Activated CD4-positive, alpha-beta T cell treated with anti-CD3 and anti-CD28 coated beads for 4 hours (primary cell): Measurements from ENCODE around the gene KMT2D.

Source experiments
- DNase-seq, 2 donors: peaks; one replicate each; pipeline ENCODE4 v3.0.0-alpha.2; 2020

Gene KMT2D

DNA sequence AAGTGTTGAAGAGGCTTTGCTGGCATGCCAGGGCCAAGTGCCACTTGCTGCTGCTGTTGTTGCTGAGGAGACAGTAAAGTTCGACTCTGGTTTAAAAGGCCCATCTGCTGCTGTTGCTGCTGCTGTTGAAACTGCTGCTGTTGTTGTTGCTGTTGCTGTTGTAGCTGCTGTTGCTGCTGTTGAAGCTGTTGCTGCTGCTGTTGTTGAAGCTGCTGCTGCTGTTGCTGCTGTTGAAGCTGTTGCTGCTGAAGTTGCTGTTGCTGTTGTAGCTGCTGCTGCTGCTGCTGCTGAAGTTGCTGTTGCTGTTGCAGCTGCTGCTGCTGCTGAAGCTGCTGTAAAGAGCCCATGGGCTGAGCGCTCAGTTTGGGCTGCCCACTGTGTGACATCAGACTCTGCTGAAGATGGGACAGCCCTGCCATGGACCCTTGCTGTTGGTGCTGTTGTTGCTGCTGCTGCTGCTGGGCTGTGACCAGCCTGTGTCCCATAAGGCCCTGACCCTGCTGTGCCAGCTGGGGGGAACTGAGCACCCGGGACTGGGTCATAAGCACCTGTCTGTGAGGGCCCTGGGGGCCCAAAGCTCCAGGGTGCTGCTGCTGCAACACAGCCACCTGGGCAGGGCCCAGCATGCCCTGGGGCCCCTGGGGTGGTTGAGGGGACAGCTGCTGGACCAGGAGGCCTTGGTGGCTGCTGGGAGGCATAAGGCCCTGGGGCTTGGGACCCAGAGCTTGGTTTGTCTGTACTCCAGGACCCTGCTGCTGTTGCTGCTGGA lies 27.7 kb downstream of the KMT2D start:
- no peak for DNase-seq

DNA sequence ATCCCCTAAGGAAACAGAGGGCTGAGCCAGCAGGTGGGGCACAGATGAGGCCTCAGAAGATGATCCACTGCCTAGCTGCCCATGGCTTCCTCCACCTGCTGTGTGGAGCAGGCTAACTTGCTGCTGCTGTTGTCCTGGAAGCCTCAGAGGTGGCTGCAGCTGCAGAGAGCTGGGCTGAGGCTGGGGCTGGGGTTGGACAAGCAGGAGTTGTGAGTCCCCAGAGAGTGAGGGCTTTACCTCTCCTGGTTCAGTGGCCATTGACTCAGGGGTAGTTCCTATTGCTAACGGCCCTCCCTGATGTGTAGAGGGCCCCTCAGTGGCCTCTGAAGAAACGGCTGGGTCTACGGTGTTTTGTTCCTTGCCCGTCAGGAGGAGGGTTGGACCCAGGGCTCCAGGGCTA lies 28.3 kb downstream of the KMT2D start:
- DNase-seq, result no peak

- no peak for DNase-seq
These were observed 28.9 kb downstream of the KMT2D start for GRCh38 chr12:49031573-49032161.

DNA sequence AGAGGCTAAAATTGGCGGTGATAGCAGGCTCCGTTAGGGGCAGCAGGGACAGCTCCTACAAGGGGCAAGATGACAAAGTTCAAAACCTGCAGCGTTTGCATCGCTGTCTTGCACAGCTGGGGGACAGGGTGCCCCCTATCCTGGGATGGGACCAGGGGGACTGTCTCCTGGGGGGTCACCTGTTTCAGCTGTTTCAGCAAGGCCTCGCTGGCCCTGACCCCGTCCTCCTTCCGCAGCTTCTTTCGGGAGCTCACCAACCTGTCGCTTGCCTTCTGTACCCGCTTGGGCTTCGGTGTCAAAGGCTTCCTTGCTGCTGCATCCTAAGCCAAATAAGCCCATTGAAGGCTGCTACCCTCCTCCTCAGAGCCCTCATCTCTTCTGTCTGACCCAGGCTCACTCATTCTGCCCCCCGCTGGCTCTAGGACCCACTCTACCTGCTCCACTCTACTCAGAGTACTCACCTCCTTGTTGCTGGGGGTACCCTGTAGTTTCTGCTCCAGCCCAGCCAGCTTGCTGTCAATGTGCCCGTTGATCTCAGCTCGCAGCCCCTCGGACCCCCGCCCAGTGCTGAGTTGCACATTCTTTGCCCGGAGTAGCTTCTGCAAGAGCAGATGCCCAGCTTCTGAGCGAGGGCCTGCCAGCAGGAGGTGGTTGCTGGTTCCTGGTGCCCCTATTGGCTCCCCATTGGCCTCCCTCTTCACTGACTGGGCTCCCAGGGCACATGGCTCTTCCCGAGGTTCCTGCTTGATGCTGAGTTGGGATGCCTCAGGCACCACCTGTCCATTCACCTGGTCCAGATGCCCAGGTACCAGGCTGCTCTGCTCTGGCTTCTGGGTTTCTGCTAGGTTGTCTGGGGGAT lies 29.7 kb downstream of the KMT2D start:
- no peak for DNase-seq

DNA sequence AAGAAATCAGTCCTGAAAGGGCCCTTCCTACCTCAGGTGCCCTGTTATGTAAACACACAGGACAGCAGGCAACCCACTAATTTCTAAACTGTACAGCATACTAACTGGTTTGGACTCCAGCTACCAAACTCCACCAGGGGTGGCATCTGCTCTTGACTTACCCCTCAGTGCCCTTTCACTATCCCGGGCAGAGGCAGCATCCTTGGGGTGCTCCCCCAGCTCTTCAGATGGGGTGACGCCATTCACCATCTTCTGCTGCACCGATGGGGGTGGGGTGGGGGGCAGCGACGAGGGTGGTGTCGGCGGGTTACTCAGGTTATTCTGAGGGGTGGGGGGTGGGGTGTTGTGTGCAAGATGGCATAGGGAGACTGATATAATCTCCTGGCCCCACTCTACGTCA lies 30.5 kb downstream of the KMT2D start:
- DNase-seq, result no peak

- DNase-seq, result no peak
These were observed 31.8 kb downstream of the KMT2D start for GRCh38 chr12:49028666-49029275.

DNA sequence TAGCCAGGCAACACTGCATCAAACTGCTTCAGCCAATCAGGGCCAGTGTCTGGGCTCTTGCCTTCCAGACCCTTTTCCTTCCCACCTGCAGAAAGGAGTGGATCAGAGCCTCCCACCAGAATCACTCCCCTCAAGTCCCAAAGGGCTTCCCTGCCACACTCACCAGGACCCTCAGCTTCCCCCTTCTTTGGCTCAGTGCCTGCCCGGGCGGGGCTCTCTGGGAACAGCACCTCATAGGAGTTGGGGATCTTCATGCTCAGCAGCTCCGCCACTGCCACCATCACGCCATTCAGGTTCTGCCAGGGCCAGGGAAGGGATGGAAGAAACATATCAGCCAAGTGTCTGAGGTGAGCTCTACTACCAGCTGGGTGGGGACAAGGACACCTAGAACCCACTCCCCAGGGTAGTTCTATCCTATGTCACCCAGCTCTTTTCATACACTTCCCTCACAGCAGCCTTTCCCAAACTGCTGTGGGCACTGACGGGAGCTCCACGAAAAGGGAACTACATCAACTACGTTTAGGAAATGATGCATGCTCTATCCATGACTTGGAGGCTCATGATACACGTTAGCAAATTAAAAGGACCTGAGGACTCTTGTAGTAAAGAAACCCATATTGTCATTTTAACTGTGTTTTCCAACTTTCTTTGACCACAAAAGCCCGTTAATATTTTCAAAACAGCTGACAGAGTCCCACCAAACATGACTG lies 32.6 kb downstream of the KMT2D start:
- DNase-seq, result no peak

GRCh38 chr12:49026678-49027480 lies 33.7 kb downstream of the KMT2D start:
- DNase-seq, result no peak

DNA sequence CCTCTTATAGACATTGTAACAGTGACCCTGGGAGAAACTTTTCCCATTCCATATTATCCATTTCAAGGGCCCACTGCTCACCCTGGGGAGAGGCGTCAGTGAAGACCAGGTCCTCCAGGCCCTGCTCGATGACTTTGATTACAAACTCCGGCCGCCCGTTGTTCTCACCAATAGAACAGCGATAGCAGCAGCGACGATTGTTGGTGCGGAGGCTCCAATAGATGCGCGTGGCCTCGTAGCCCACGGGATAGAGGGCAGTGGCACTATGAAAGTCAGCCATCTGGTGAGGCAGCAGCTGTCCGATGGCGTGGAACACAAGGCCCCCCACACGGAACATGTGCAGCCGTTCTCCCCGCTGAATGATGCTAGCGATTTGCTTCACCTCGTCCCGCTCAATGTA lies 34.5 kb downstream of the KMT2D start:
- no peak for DNase-seq

DNA sequence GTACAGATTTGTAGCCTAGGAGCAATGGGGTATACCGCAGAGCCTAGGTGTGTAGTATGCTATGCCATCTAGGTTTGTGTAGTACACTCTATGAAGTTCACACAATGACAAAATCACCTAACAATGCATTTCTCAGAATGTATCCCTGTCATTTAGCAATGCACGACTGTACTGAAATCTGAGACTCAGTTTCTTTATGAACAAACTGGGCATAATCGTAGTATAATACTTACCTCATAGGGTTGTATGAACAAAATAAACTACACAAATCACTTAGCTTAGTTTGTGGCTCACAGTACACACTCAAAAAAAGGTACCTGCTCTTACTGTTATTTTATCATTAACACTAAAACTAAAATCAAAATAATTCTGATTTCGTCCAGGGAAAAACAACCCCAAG lies 35.1 kb downstream of the KMT2D start:
- no peak for DNase-seq

- DNase-seq, result no peak
These were observed 36.1 kb downstream of the KMT2D start for GRCh38 chr12:49024543-49024942.

DNA sequence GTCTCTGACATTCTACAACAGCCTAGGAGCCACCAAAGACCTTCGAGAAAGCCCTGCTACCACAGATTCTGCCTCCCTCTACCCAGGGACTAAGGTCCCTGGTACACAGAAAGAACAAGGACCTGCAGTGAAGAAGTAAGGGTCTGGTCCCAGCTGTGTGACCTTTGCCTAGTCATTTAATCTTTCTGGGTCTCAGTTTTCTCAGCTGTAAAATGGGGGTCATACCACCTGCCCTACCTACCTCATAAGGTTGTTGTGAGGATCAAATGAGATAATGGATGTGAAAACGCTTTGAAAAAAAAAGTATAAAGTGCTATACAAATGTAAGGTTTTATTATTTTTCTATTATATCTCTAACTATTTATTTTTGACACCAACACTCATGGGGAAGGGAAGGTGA lies 36.8 kb downstream of the KMT2D start:
- DNase-seq, result no peak

GRCh38 chr12:49022558-49023178 lies 37.9 kb downstream of the KMT2D start:
- DNase-seq, result no peak

GRCh38 chr12:49021292-49021915 lies 39.2 kb downstream of the KMT2D start:
- no peak for DNase-seq

GRCh38 chr12:49020441-49020840 lies 40.2 kb downstream of the KMT2D start:
- DNase-seq, result no peak

DNA sequence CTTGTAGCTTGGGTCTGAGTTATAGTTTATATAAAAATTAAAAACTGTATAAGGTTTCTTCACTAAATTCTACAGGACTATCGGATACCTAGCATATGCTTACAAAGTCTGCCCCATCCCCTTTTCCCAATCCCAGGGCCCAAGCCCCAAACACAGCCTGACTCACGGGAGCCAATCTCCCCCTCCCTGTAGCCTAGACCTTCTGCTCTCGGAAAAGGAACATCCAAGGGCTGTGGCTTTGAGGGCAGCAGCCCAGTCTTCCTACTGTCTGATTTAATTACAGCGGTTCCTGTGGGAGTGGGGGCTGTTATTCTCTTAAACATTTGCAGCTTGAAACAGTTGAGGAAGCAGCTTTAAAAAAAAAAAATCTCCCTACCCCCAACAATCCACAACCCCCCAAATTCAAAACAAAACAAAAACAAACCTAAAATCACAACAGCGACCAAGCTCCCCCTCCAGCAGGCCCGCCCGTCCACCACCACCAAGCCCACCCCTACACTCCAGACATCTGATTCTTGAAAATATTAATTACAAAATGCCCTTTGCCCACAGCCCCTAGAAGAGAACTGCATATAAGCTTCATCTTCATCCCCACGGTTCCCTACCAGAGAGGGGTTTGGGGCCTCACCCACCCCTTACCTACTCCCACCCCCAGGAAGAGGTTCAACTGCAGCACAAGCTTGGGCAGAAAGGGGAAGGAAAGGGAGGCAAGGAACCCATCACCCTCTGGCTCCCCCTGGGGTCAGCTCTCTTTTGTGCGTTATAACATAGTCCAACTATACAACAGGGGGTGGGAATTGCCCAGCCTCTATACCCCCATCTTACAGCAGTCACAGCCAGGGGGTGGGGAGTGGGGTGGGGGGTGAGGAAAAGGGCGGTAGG lies 40.9 kb downstream of the KMT2D start:
- peak; percentile 25 to 33 for DNase-seq

- DNase-seq, result no peak
These were observed 41.5 kb downstream of the KMT2D start for GRCh38 chr12:49019120-49019430.

- DNase-seq, result peak; percentile 93 to 95
These were observed 42.1 kb downstream of the KMT2D start, which contains the start of gene PRKAG1 for GRCh38 chr12:49018261-49019119. Gene PRKAG1 (minus strand): TSS chr12:49018776. CDS start chr12:49018740, 36 bp downstream.

DNA sequence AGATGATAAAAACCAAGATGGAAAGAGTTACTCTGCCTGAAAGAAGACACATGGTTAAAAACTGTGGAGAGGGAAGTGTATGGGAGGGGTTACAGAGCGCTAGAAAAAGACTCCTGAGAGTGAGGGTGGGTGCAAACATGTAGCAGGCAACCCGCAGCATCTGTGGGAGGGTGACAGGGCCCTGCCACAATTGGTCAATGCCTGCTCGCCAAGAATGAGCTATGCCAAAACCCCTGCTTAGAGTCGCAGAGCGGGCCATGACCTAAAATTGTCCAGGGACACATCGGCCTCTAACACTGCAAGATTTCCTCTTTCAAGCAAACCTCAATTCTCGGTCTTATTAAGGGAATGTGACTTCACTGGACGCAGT lies 42.7 kb downstream of the KMT2D start:
- no peak for DNase-seq
